HG03064 (cell line): Measurements from ENCODE around the gene ALDH3A1.

Source experiments
- ATAC-seq: cut with Tn5 transposase; IDR thresholded peaks from one replicate; pipeline ENCODE4 v1.9.1; 2021; ENCODE audit warnings: low read depth; ENCODE audit not compliant: unreplicated experiment

ALDH3A1 gene

GRCh38 chr17:19720631-19721426, 27.3 kb downstream of the ALDH3A1 start:
- ATAC-seq, result no peak

- no peak for ATAC-seq
These were observed 28.0 kb downstream of the ALDH3A1 start for GRCh38 chr17:19720210-19720475.

GRCh38 chr17:19719355-19720209, 28.5 kb downstream of the ALDH3A1 start:
- ATAC-seq, result no peak

- no peak for ATAC-seq
These were observed 29.3 kb downstream of the ALDH3A1 start for GRCh38 chr17:19718613-19719354.

- ATAC-seq, result no peak
These were observed 30.0 kb downstream of the ALDH3A1 start for GRCh38 chr17:19718041-19718612.

- no peak for ATAC-seq
These were observed 30.6 kb downstream of the ALDH3A1 start for GRCh38 chr17:19717411-19717908.

GRCh38 chr17:19717031-19717360, 31.1 kb downstream of the ALDH3A1 start:
- ATAC-seq, result no peak

GRCh38 chr17:19716108-19717030, 31.7 kb downstream of the ALDH3A1 start, which contains the start of gene SLC47A2:
Gene SLC47A2, minus strand, starts transcription at chr17:19716584. Its CDS starts 29 bp downstream, at chr17:19716555.
- ATAC-seq, result no peak

GRCh38 chr17:19714542-19715411, 33.3 kb downstream of the ALDH3A1 start:
- no peak for ATAC-seq

- ATAC-seq, result no peak
These were observed 34.2 kb downstream of the ALDH3A1 start for GRCh38 chr17:19713901-19714361.

- no peak for ATAC-seq
These were observed 34.6 kb downstream of the ALDH3A1 start for GRCh38 chr17:19713462-19713861.

GRCh38 chr17:19712436-19713004, 35.6 kb downstream of the ALDH3A1 start:
- ATAC-seq, result no peak

GRCh38 chr17:19709841-19710240, 38.3 kb downstream of the ALDH3A1 start:
- no peak for ATAC-seq

GRCh38 chr17:19708431-19709175, 39.5 kb downstream of the ALDH3A1 start:
- ATAC-seq, result no peak

- no peak for ATAC-seq
These were observed 40.3 kb downstream of the ALDH3A1 start for GRCh38 chr17:19707728-19708221.

GRCh38 chr17:19706791-19707727, 41.0 kb downstream of the ALDH3A1 start:
- no peak for ATAC-seq
